Transverse colon (tissue), 4 donors: ENCODE data around the gene CORO2B. TPM values are rescaled to one million over a fixed set of nuclear protein-coding genes. Genes with fewer than 3 reads are reported as not detected.

Experiments used
- DNase-seq: peaks from one replicate; pipeline ENCODE4 v3.0.0-alpha.2; 2019
- H3K27ac ChIP-seq, 4 donors: fragments of 200-600 bp; sonication (generic); 2 replicates each; pipeline ENCODE4 v1.5.1; 2016 to 2018; ENCODE audit warnings: inconsistent platforms in 4 of 4
- H3K27me3 ChIP-seq: fragments of 200-600 bp; sonication (generic); 2 replicates; pipeline ENCODE4 v1.5.1; 2017; ENCODE audit warnings: inconsistent platforms
- H3K36me3 ChIP-seq, 4 donors: fragments of 200-600 bp; sonication (generic); 2 replicates each; pipeline ENCODE4 v1.5.1; 2017 to 2019; ENCODE audit warnings: inconsistent platforms in 4 of 4
- H3K4me1 ChIP-seq, 4 donors: fragments of 200-600 bp; sonication (generic); 2 replicates each; pipeline ENCODE4 v1.5.1; 2017 to 2020; ENCODE audit warnings: inconsistent platforms in 4 of 4
- H3K4me3 ChIP-seq, 4 donors: fragments of 200-600 bp; sonication (generic); 1 replicate in 1 of 4; 2 replicates in 3 of 4; pipeline versions ENCODE4 v1.5.1 to v1.6.1; 2017 to 2019; ENCODE audit warnings: inconsistent platforms in 4 of 4
- H3K9me3 ChIP-seq, 2 donors: fragments of 200-600 bp; sonication (generic); 2 replicates each; pipeline ENCODE4 v1.5.1; 2017 to 2019; ENCODE audit warnings: inconsistent platforms in 2 of 2
- EP300 ChIP-seq: sonication (generic); formaldehyde crosslinking; IDR thresholded peaks from one replicate; pipeline ENCODE4 v1.6.1; 2017; ENCODE audit warnings: antibody characterized with exemption, low read depth
- POLR2A ChIP-seq: fragments of 450-650 bp; IDR thresholded peaks from one replicate; pipeline ENCODE4 v1.6.1; 2016; ENCODE audit warnings: antibody characterized with exemption, mild to moderate bottlenecking, moderate library complexity
- POLR2AphosphoS5 ChIP-seq, 3 donors: sonication (generic); formaldehyde crosslinking; IDR thresholded peaks; one replicate each; pipeline ENCODE4 v1.6.1; 2016; ENCODE audit warnings: antibody characterized with exemption in 3 of 3
- WGBS, 2 donors: methylation state at CpG; one replicate each; pipeline ENCODE4 v1.1.5; 2018; ENCODE audit warnings: low coverage in 1 of 2; 5-methylcytosine and 5-hydroxymethylcytosine counted together
- in situ Hi-C, 4 donors: fragments of 200-750 bp; cut with MboI; loops; one replicate each; pipeline versions ENCODE4 v1.15.0 to v1.15.1; 2017; ENCODE audit warnings: low sequenced_read_pairs in 3 of 4, low pct_ligation_motif_present in 1 of 4, low pct_unique_long_range_greater_than_20kb in 1 of 4
- intact Hi-C: fragments of 100-400 bp; cut with DNase I; formaldehyde crosslinking; loops from one replicate; pipeline ENCODE4 v1.15.1; 2023; ENCODE audit warnings: low total_unique reads
- total RNA-seq, 4 donors: library from RNA; depleted of rRNA; stranded (reverse); fragments of >200 nt; gene quantifications; one replicate each; pipeline ENCODE4 v1.1.0, GENCODE V29; 2016
- TF ChIP-seq, protein P1 (sequence below), 5 experiments: fragments of 200-600 bp in 3 of 5; fragments of 450-650 bp in 2 of 5; sonication (generic) in 3 of 5; IDR thresholded peaks; 1 replicate in 2 of 5; 2 replicates in 3 of 5; pipeline ENCODE4 v1.5.1; 2016 to 2017; ENCODE audit warnings: antibody characterized with exemption in 5 of 5, inconsistent platforms in 3 of 5, mild to moderate bottlenecking in 2 of 5, moderate library complexity in 1 of 5

CORO2B gene
- total RNA-seq, 4 donors from 2014 or later, result 0.40 to 2.2 (median 2.0) TPM

DNA sequence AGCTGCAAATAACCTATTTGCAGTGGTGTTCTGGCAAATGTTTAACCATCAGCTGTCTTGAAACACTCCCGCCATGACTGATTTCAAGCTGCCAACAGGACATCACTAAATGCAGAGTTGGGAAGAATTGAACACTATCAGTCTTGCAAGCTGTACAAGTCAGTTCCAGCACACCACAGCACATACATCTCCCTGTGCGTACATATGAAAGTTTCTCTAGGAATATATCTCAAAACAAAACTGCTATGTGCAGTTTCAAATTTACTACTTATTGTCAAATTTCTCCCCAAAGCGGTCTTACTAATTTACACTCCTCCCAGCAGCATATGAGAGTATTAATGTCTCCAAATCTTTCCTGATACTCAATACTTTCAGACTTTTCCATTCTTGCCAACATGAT lies 30.4 kb upstream of the CORO2B start:
- in situ Hi-C loops (no loop called here), intact Hi-C loops (no loop called here)
- no peaks in the 10 kb centered on the region for H3K4me1 ChIP-seq
- TF ChIP-seq POLR2AphosphoS5 (IDR thresholded peaks at IDR 0.05) (no peak), EP300 (no peak), POLR2A (no peak)
- TF ChIP-seq, protein P1, sequence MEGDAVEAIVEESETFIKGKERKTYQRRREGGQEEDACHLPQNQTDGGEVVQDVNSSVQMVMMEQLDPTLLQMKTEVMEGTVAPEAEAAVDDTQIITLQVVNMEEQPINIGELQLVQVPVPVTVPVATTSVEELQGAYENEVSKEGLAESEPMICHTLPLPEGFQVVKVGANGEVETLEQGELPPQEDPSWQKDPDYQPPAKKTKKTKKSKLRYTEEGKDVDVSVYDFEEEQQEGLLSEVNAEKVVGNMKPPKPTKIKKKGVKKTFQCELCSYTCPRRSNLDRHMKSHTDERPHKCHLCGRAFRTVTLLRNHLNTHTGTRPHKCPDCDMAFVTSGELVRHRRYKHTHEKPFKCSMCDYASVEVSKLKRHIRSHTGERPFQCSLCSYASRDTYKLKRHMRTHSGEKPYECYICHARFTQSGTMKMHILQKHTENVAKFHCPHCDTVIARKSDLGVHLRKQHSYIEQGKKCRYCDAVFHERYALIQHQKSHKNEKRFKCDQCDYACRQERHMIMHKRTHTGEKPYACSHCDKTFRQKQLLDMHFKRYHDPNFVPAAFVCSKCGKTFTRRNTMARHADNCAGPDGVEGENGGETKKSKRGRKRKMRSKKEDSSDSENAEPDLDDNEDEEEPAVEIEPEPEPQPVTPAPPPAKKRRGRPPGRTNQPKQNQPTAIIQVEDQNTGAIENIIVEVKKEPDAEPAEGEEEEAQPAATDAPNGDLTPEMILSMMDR (IDR thresholded peaks at IDR 0.05), result no peak
- H3K4me3 ChIP-seq, result no peak overlapping the region
- H3K27ac ChIP-seq, result no peak overlapping the region
- peaks cover 11% of the 10 kb centered on the region for H3K27me3 ChIP-seq
- 52 to 65% methylated on average over 3 of the region's 3 CpGs for WGBS, 2 donors
- no peak for DNase-seq
- no peaks in the 10 kb centered on the region for H3K9me3 ChIP-seq
- no peaks in the 10 kb centered on the region for H3K36me3 ChIP-seq

DNA sequence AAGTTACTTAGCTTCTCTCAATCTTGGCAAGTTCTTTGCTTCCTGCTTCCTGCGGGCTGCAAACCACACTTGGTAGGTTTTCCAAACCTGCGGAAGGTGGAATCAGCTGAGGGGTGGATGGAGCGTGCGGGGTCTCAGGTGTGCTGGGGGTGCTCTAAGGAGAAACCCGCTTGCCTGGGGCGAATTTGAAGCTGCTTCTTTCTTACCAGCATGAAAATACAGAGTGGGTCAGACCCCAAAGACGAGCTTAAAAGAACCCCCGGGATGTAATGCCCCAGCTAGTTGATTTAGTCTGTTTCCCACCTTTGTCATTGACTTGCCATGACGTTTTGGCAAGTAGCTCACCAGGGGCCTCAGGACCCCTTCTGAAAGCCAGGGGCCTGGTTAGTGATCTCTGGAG lies 28.8 kb upstream of the CORO2B start:
- in situ Hi-C loops, result loop anchor here (5.0 to 10.0 kb wide), 4 partner anchors 122 to 327 kb away; no protein-coding TSS in a partner anchor
- H3K9me3 ChIP-seq, result no peaks in the 10 kb centered on the region

DNA sequence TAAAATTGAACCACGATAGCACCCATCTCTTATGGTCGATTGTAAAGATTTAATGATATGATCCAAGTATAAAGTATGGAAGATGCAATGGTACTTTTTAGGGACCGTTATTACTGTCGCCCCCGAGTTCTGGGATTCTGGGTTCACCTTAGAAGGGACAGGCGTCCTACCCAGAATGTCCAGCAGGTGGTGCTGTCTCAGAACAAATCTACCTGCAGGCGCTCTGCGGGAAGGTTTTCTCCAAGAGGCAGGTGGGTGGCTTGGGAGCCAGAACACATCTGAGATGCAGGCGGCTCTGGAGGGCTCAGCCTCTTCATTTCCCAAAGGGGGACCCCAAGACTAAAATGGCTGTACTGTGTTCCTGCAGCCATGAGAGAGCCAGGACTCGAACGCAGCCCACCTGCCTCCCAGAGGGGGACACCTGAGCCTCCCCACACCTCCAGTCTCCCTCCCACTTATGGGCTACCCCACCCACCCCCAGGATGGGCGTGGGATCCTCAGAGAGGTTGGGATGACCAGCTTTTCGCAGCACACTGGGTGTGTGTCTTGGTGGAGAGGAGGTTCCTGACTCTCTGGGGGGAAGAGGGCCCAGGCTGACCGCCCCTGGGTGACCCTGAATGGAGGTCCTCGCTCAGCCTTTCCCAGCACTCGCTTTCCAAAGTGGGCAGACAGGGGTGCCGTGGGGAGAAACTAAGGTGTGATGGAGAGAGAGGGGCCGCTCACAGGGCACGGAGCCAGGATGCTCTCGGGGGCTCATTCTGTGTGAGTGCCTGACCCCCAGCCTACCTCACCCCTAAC lies 28.1 kb upstream of the CORO2B start:
- Histone ChIP-seq H3K27ac (no peak overlapping the region), H3K4me1 (no peaks in the 10 kb centered on the region), H3K4me3 (no peak overlapping the region), H3K36me3 (no peaks in the 10 kb centered on the region), H3K9me3 (no peaks in the 10 kb centered on the region), H3K27me3 (peaks cover 11% of the 10 kb centered on the region)
- TF ChIP-seq, protein P1 (IDR thresholded peaks at IDR 0.05), result peak; percentile 79 to 94 (median 90)
- no peak for TF ChIP-seq EP300
- in situ Hi-C loops, result loop anchor here (5.0 to 10.0 kb wide), 4 partner anchors 122 to 327 kb away; no protein-coding TSS in a partner anchor
- intact Hi-C loops, result loop anchor here (10.0 kb wide), 2 partner anchors 236 to 324 kb away; no protein-coding TSS in a partner anchor
- DNase-seq, result peak; percentile 78
- WGBS, 2 donors, result 42 to 70% methylated on average over 2 to 16 of the region's 20 CpGs

More for the DNA sequence above, 28.8 kb upstream of the CORO2B start:
- no peak overlapping the region for H3K27ac ChIP-seq
- TF ChIP-seq POLR2A (no peak), EP300 (no peak), POLR2AphosphoS5 (IDR thresholded peaks at IDR 0.05) (no peak)
- TF ChIP-seq, protein P1 (IDR thresholded peaks at IDR 0.05), result no peak
- no peak for DNase-seq
- intact Hi-C loops, result loop anchor here (10.0 kb wide), 2 partner anchors 235 to 325 kb away; no protein-coding TSS in a partner anchor
- no peaks in the 10 kb centered on the region for H3K36me3 ChIP-seq
- H3K27me3 ChIP-seq, result peaks cover 11% of the 10 kb centered on the region
- 61 to 67% methylated on average over 2 to 9 of the region's 9 CpGs for WGBS, 2 donors
- no peak overlapping the region for H3K4me3 ChIP-seq
- H3K4me1 ChIP-seq, result no peaks in the 10 kb centered on the region

DNA sequence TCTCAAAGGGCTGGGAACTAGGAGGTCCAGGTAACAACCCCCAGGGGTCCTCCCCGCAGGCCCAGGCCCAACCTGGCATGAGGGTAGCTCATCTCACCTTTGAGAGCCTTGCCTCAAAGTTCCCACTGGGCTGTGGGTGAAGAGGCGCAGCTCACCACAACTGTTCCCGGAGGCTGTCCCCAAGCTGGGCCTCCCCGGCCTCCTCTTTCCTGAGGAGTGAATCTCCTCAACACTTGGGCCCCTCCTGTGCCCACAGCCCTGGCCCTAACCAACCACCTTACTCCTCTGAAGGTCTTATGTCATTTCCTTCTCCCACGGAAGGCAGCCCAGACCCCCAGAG lies 27.5 kb upstream of the CORO2B start:
- DNase-seq, result no peak
- 50 to 70% methylated on average over 2 to 5 of the region's 5 CpGs for WGBS, 2 donors
- peaks cover 11% of the 10 kb centered on the region for H3K27me3 ChIP-seq
- TF ChIP-seq POLR2A, result no peak
- no peak for TF ChIP-seq EP300
- TF ChIP-seq, protein P1 (IDR thresholded peaks at IDR 0.05), result no peak
- no peak for TF ChIP-seq POLR2AphosphoS5 (IDR thresholded peaks at IDR 0.05)
- in situ Hi-C loops (loop anchor here (5.0 to 10.0 kb wide), 4 partner anchors 121 to 326 kb away; no protein-coding TSS in a partner anchor), intact Hi-C loops (loop anchor here (10.0 kb wide), 2 partner anchors 236 to 324 kb away; no protein-coding TSS in a partner anchor)
- H3K27ac ChIP-seq, result no peak overlapping the region
- no peak overlapping the region for H3K4me3 ChIP-seq
- H3K36me3 ChIP-seq, result no peaks in the 10 kb centered on the region
- no peaks in the 10 kb centered on the region for H3K4me1 ChIP-seq
- H3K9me3 ChIP-seq, result no peaks in the 10 kb centered on the region
